ENCODE results near the gene SCRN1. TPM values are rescaled to one million over a fixed set of nuclear protein-coding genes. Genes with fewer than 3 reads are reported as not detected.

The SCRN1 gene
- total RNA-seq, 2 experiments from 2014 or later, result 8.2 to 9.2 TPM

DNA sequence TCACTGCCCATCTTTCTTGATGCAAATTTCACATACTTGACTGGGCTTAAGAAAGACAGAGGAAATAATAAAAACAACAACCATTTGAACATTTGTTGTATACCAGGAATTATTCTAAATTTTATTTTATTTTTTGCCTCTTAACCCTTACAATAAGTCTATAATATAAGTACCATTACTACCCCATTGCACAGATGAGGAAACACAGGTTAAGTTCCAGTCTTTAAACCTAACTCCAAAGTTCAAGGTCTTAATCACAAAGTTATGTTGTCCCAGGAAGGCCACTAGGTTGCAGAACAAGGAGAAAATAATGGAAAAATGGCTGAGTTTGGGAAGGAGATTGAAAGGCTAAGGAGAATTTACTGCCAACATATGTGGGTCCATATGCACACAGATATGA is 33.4 kb upstream of the SCRN1 start:
- no peaks in the 10 kb centered on the region for H3K27me3 Mint-ChIP-seq
- H3K4me1 Mint-ChIP-seq, result peaks cover 39% of the 10 kb centered on the region

DNA sequence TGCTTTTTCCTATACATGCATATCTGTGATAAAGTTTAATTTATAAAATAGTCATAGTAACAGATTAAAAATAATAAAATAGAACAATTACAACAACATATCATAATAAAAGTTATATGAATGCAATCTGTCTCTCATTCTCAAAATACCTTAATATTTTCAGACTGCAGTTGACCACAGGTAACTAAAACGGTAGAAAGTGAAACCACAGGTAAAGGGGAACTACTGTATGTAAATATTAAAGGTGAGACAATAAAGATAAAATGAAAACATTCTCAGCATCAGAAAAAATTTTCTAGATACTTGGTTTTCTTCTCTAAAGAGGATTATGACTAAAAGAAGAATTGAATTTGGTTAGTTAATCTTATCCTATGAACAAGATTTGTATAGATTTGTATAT is 30.9 kb upstream of the SCRN1 start:
- no peak for DNase-seq
- Mint-ChIP-seq H3K27ac (no peak overlapping the region), H3K36me3 (peaks cover 9% of the 10 kb centered on the region), H3K27me3 (no peaks in the 10 kb centered on the region), H3K4me3 (no peak overlapping the region), H3K9me3 (no peaks in the 10 kb centered on the region), H3K4me1 (peaks cover 30% of the 10 kb centered on the region)

More for the DNA sequence above, 33.4 kb upstream of the SCRN1 start:
- Mint-ChIP-seq H3K9me3 (no peaks in the 10 kb centered on the region), H3K36me3 (peaks cover 9% of the 10 kb centered on the region), H3K4me3 (no peak overlapping the region), H3K27ac (no peak overlapping the region)
- DNase-seq, result no peak

DNA sequence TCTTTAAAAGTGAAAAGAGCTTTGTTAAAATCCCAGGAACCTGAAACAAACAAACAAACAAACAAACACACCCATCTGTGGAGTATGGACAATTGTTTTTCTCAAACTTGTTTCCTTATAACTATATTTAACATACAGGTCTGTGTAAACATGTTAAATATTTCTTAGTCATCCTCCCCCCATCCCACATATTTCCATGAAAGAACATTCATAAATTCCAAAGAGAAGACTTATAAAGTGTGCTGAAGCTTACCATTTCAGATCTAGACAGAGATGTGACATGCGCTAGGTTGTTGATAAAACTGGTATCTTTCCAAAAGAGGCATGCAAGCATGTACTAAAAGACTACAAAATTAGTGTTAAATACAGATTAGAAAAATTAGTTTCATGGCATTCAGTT is 30.4 kb upstream of the SCRN1 start:
- H3K27ac Mint-ChIP-seq, result no peak overlapping the region
- DNase-seq, result no peak
- no peaks in the 10 kb centered on the region for H3K9me3 Mint-ChIP-seq
- no peaks in the 10 kb centered on the region for H3K27me3 Mint-ChIP-seq
- H3K36me3 Mint-ChIP-seq, result peaks cover 3% of the 10 kb centered on the region
- H3K4me3 Mint-ChIP-seq, result no peak overlapping the region
- peaks cover 24% of the 10 kb centered on the region for H3K4me1 Mint-ChIP-seq

DNA sequence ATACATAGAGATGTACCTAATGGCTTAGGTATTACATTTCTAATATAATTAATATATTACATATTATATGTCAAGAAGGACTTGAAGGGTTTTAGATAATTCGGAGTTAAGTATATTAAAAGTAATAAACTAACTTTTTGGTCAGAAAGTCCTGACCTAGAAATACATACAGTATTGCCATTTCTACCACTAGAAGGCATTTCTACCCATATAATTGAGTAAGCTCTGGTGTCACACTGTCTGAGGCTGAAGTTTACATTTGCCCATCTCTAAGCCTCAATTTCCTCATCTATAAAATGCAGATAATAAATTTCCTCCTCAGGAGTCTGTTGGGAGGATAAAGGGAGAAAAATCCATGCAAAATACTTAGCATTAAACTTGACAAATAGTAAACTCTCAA is 29.8 kb upstream of the SCRN1 start:
- Mint-ChIP-seq H3K9me3 (no peaks in the 10 kb centered on the region), H3K4me1 (peaks cover 19% of the 10 kb centered on the region), H3K27ac (no peak overlapping the region), H3K36me3 (peaks cover 5% of the 10 kb centered on the region), H3K27me3 (no peaks in the 10 kb centered on the region), H3K4me3 (no peak overlapping the region)
- DNase-seq, result no peak

GRCh38 chr7:30018451-30018850 is 28.9 kb upstream of the SCRN1 start:
- Mint-ChIP-seq H3K4me3 (no peak overlapping the region), H3K9me3 (no peaks in the 10 kb centered on the region), H3K27me3 (no peaks in the 10 kb centered on the region), H3K36me3 (peaks cover 8% of the 10 kb centered on the region), H3K27ac (no peak overlapping the region), H3K4me1 (peaks cover 14% of the 10 kb centered on the region)
- DNase-seq, result no peak

GRCh38 chr7:30012757-30013156 is 23.2 kb upstream of the SCRN1 start:
- DNase-seq, result no peak
- no peak overlapping the region for H3K27ac Mint-ChIP-seq
- H3K36me3 Mint-ChIP-seq, result peaks cover 5% of the 10 kb centered on the region
- no peaks in the 10 kb centered on the region for H3K9me3 Mint-ChIP-seq
- no peaks in the 10 kb centered on the region for H3K27me3 Mint-ChIP-seq
- H3K4me3 Mint-ChIP-seq, result no peak overlapping the region
- H3K4me1 Mint-ChIP-seq, result no peaks in the 10 kb centered on the region

DNA sequence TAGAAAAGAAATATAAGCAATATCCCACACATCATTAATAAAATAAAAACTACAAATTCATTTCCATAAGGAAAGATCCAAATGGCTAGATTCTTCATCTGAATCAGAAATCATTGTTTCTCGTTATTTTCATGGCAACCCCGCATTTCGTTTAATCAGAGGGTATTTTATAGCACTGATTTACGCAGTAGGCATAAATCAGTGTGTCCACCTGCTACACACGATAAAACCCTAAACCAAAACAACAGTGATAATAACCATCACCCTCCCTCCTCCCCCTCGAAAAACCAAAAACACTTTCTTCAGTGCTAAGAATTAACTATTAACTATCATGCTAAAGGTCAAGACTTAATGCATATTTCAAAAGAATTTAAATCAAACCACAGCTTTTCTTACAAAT is 20.4 kb upstream of the SCRN1 start:
- H3K4me3 Mint-ChIP-seq, result no peak overlapping the region
- no peak overlapping the region for H3K27ac Mint-ChIP-seq
- no peak for DNase-seq
- no peaks in the 10 kb centered on the region for H3K9me3 Mint-ChIP-seq
- no peaks in the 10 kb centered on the region for H3K27me3 Mint-ChIP-seq
- H3K4me1 Mint-ChIP-seq, result no peaks in the 10 kb centered on the region
- H3K36me3 Mint-ChIP-seq, result peaks cover 5% of the 10 kb centered on the region

GRCh38 chr7:30005464-30005863 is 15.9 kb upstream of the SCRN1 start:
- H3K9me3 Mint-ChIP-seq, result no peaks in the 10 kb centered on the region
- H3K4me1 Mint-ChIP-seq, result no peaks in the 10 kb centered on the region
- H3K36me3 Mint-ChIP-seq, result no peaks in the 10 kb centered on the region
- H3K27me3 Mint-ChIP-seq, result peaks cover 2% of the 10 kb centered on the region
- no peak for DNase-seq
- H3K4me3 Mint-ChIP-seq, result no peak overlapping the region
- H3K27ac Mint-ChIP-seq, result no peak overlapping the region

- Mint-ChIP-seq H3K27ac (no peak overlapping the region), H3K9me3 (no peaks in the 10 kb centered on the region), H3K4me3 (no peak overlapping the region), H3K27me3 (peaks cover 6% of the 10 kb centered on the region), H3K36me3 (no peaks in the 10 kb centered on the region), H3K4me1 (no peaks in the 10 kb centered on the region)
- DNase-seq, result no peak
These were observed 13.5 kb upstream of the SCRN1 start for GRCh38 chr7:30003098-30003497.

DNA sequence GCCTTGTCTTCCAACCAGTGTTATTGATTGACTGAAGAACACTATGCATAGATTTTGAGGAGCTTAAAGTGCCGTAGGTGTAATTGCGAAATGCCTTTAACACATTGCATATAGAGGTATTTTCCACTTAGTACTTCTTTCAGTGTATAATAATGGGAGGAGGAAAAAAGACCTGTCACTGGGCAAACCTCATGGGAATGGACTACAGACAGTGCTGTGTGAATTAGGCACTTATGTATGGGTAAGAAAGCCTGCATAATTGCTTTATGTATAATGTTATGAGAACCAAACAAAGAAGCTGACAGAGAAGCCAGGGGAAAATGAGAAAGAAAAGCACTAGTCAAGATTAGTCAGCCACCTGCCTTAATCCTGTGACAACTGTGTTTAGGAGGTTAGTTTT is 12.4 kb upstream of the SCRN1 start:
- peaks cover 11% of the 10 kb centered on the region for H3K27me3 Mint-ChIP-seq
- no peak overlapping the region for H3K4me3 Mint-ChIP-seq
- no peak for DNase-seq
- peaks cover 4% of the 10 kb centered on the region for H3K9me3 Mint-ChIP-seq
- no peak overlapping the region for H3K27ac Mint-ChIP-seq
- H3K4me1 Mint-ChIP-seq, result no peaks in the 10 kb centered on the region
- no peaks in the 10 kb centered on the region for H3K36me3 Mint-ChIP-seq

GRCh38 chr7:29998489-29998888 is 8.9 kb upstream of the SCRN1 start:
- Mint-ChIP-seq H3K36me3 (peaks cover 2% of the 10 kb centered on the region), H3K9me3 (peaks cover 14% of the 10 kb centered on the region), H3K27me3 (peaks cover 15% of the 10 kb centered on the region), H3K4me3 (no peak overlapping the region), H3K27ac (no peak overlapping the region), H3K4me1 (no peaks in the 10 kb centered on the region)
- DNase-seq, result no peak

DNA sequence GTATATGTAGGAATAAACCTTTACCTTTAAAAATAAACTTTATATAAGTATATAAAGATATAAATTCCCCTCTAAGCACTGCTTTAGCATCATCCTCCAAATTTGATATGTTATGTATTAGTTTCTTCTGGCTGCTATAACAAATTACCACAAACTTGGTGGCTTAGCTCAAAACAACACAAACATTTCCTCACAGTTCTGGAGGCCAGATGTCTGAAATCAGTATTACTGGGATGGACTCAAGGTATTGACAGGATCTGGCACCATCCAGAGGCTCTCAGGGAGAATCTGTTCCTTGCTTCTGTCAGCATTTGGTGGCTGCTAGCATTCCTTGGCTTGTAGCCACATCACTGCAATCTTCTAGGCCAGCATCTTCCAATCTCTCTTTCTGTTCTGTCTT is 6.7 kb upstream of the SCRN1 start:
- Mint-ChIP-seq H3K4me1 (no peaks in the 10 kb centered on the region), H3K4me3 (no peak overlapping the region), H3K27ac (no peak overlapping the region), H3K9me3 (peaks cover 16% of the 10 kb centered on the region), H3K27me3 (peaks cover 26% of the 10 kb centered on the region), H3K36me3 (peaks cover 3% of the 10 kb centered on the region)
- no peak for DNase-seq

DNA sequence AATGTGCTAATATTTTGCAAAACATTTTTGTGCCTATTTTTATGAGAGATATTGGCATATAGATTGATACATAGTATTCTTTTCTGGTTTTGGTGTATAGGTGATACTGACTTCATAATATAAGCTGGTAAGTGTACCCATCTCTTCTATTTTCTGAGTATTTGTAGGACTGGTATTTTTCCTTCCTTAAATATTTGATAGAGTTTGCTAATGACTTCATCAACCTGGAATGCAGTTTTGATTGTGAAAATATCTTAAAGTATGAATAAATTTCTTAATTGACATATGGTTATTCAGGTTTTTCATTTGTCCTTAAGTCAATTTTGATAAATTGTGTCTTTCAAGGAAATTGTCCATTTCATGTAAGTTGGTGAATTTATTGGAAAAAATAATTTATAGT is 6.1 kb upstream of the SCRN1 start:
- Mint-ChIP-seq H3K4me1 (no peaks in the 10 kb centered on the region), H3K9me3 (peaks cover 16% of the 10 kb centered on the region), H3K36me3 (peaks cover 3% of the 10 kb centered on the region), H3K27me3 (peaks cover 32% of the 10 kb centered on the region), H3K4me3 (no peak overlapping the region), H3K27ac (no peak overlapping the region)
- no peak for DNase-seq

DNA sequence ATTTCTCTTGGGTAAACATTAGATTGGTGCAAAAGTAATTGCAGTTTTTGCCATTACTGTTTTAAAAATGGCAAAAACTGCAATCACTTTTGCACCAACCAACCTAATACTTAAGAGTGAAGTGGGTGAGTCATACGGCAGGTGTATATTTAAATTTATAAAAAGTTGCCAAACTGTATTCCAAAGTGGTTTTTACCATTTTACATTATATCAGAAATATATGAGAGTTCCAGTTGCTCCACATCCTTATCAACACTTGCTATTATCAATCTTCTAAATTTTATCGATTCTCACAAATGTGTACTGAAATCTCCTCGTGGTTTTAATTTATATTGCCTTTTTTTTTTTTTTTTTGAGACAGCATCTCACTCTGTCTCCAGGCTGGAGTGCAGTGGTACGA is 3.5 kb upstream of the SCRN1 start:
- Mint-ChIP-seq H3K36me3 (peaks cover 3% of the 10 kb centered on the region), H3K4me1 (peaks cover 6% of the 10 kb centered on the region), H3K9me3 (peaks cover 16% of the 10 kb centered on the region), H3K4me3 (no peak overlapping the region), H3K27ac (no peak overlapping the region), H3K27me3 (peaks cover 39% of the 10 kb centered on the region)
- DNase-seq, result no peak

- no peak for DNase-seq
- peaks cover 12% of the 10 kb centered on the region for H3K9me3 Mint-ChIP-seq
- peaks cover 5% of the 10 kb centered on the region for H3K36me3 Mint-ChIP-seq
- H3K27me3 Mint-ChIP-seq, result peaks cover 43% of the 10 kb centered on the region
- no peak overlapping the region for H3K27ac Mint-ChIP-seq
- no peak overlapping the region for H3K4me3 Mint-ChIP-seq
- peaks cover 15% of the 10 kb centered on the region for H3K4me1 Mint-ChIP-seq
These were observed 2.3 kb upstream of the SCRN1 start for GRCh38 chr7:29991937-29992336.

GRCh38 chr7:29990931-29991330 is 1.3 kb upstream of the SCRN1 start:
- Mint-ChIP-seq H3K27me3 (peaks cover 44% of the 10 kb centered on the region), H3K36me3 (peaks cover 4% of the 10 kb centered on the region), H3K9me3 (peaks cover 5% of the 10 kb centered on the region), H3K4me1 (peaks cover 15% of the 10 kb centered on the region), H3K4me3 (no peak overlapping the region), H3K27ac (no peak overlapping the region)
- no peak for DNase-seq

All from activated naive CD8-positive, alpha-beta T cell treated with anti-CD3 and anti-CD28 coated beads for 36 hours (primary cell).